Measurements from ENCODE around the gene KRTAP5-5. TPM values are rescaled to one million over a fixed set of nuclear protein-coding genes. Genes with fewer than 3 reads are reported as not detected.
A peak's percentile ranks its signal among the peaks of the same experiment; 100 is the strongest.

The KRTAP5-5 gene
- total and polyA plus RNA-seq, 2 donors from 2014 or later = not detected

GRCh38 chr11:1652442-1652770 lies 22.8 kb downstream of the KRTAP5-5 start:
- DNase-seq (peak in 1 of 5 donors; percentile 55), FAIRE-seq (no peak)
- Histone ChIP-seq H3K4me3 (ENCODE audit: low read length in 3 of 3) (no peak overlapping the region), H3K9me3 (ENCODE audit: control insufficient read depth in 2 of 3, insufficient read depth in 1 of 3, low read length in 3 of 3) (no peaks in the 10 kb centered on the region), H3K27ac (ENCODE audit: low read depth in 2 of 2, low read length in 2 of 2) (no peak overlapping the region), H3K27me3 (ENCODE audit: control insufficient read depth, insufficient read depth, low read length) (no peaks in the 10 kb centered on the region), H3K4me1 (ENCODE audit: control insufficient read depth in 2 of 3, insufficient read depth in 2 of 3, low read depth in 1 of 3, low read length in 3 of 3) (peaks cover 0 to 10% (median 0%) of the 10 kb centered on the region in 3 donors), H3K36me3 (ENCODE audit: control insufficient read depth in 2 of 3, insufficient read depth in 3 of 3, low read length in 3 of 3) (no peaks in the 10 kb centered on the region), H3K9ac (ENCODE audit: low read length in 3 of 3) (no peak overlapping the region)
- TF ChIP-seq CTCF (IDR thresholded peaks at IDR 0.05; ENCODE audit: borderline replicate concordance, extremely low read depth, insufficient read depth) = no peak
- intact Hi-C loops (cut with DNase I) = loop anchor here (10.0 kb wide), 1 partner anchor 502 kb away; no protein-coding TSS in a partner anchor

GRCh38 chr11:1652771-1653540 lies 23.4 kb downstream of the KRTAP5-5 start:
- Histone ChIP-seq H3K9me3 (ENCODE audit: control insufficient read depth in 2 of 3, insufficient read depth in 1 of 3, low read length in 3 of 3) (no peaks in the 10 kb centered on the region), H3K9ac (ENCODE audit: low read length in 3 of 3) (no peak overlapping the region), H3K36me3 (ENCODE audit: control insufficient read depth in 2 of 3, insufficient read depth in 3 of 3, low read length in 3 of 3) (no peaks in the 10 kb centered on the region), H3K4me3 (ENCODE audit: low read length in 3 of 3) (no peak overlapping the region), H3K27me3 (ENCODE audit: control insufficient read depth, insufficient read depth, low read length) (no peaks in the 10 kb centered on the region), H3K4me1 (ENCODE audit: control insufficient read depth in 2 of 3, insufficient read depth in 2 of 3, low read depth in 1 of 3, low read length in 3 of 3) (peaks cover 0 to 10% (median 0%) of the 10 kb centered on the region in 3 donors), H3K27ac (ENCODE audit: low read depth in 2 of 2, low read length in 2 of 2) (no peak overlapping the region)
- peak; percentile 98 for TF ChIP-seq CTCF (IDR thresholded peaks at IDR 0.05; ENCODE audit: borderline replicate concordance, extremely low read depth, insufficient read depth)
- intact Hi-C loops (cut with DNase I) = loop anchor here (10.0 kb wide), 1 partner anchor 502 kb away; no protein-coding TSS in a partner anchor
- FAIRE-seq = no peak
- DNase-seq = peak; percentile 76 to 92 (median 81)

GRCh38 chr11:1653541-1654387 lies 24.2 kb downstream of the KRTAP5-5 start:
- peaks cover 0 to 10% (median 0%) of the 10 kb centered on the region in 3 donors for H3K4me1 ChIP-seq (ENCODE audit: control insufficient read depth in 2 of 3, insufficient read depth in 2 of 3, low read depth in 1 of 3, low read length in 3 of 3)
- intact Hi-C loops (cut with DNase I) = loop anchor here (10.0 kb wide), 1 partner anchor 501 kb away; no protein-coding TSS in a partner anchor
- H3K9ac ChIP-seq (ENCODE audit: low read length in 3 of 3) = no peak overlapping the region
- no peak overlapping the region for H3K27ac ChIP-seq (ENCODE audit: low read depth in 2 of 2, low read length in 2 of 2)
- no peak for TF ChIP-seq CTCF (IDR thresholded peaks at IDR 0.05; ENCODE audit: borderline replicate concordance, extremely low read depth, insufficient read depth)
- H3K27me3 ChIP-seq (ENCODE audit: control insufficient read depth, insufficient read depth, low read length) = no peaks in the 10 kb centered on the region
- no peak overlapping the region for H3K4me3 ChIP-seq (ENCODE audit: low read length in 3 of 3)
- H3K36me3 ChIP-seq (ENCODE audit: control insufficient read depth in 2 of 3, insufficient read depth in 3 of 3, low read length in 3 of 3) = no peaks in the 10 kb centered on the region
- no peak for FAIRE-seq
- H3K9me3 ChIP-seq (ENCODE audit: control insufficient read depth in 2 of 3, insufficient read depth in 1 of 3, low read length in 3 of 3) = no peaks in the 10 kb centered on the region
- DNase-seq = peak in 1 of 5 donors; percentile 52

All from kidney (tissue), 14 donors.